Progenitor cell of endocrine pancreas (in vitro differentiated cells): Measurements from ENCODE around the gene RECK. TPM values are rescaled to one million over a fixed set of nuclear protein-coding genes. Genes with fewer than 3 reads are reported as not detected.

ENCODE experiments used
- DNase-seq: peaks from one replicate; pipeline ENCODE4 v3.0.0; 2021; ENCODE audit warnings: low spot score; ENCODE audit not compliant: unreplicated experiment
- H3K27ac Mint-ChIP-seq: 2 replicates; pipeline ENCODE4 v1.8.0; 2021; ENCODE audit warnings: mild to moderate bottlenecking, moderate library complexity, mixed read lengths
- H3K27me3 Mint-ChIP-seq: 2 replicates; pipeline ENCODE4 v1.8.0; 2021; ENCODE audit warnings: mixed read lengths
- H3K36me3 Mint-ChIP-seq: 2 replicates; pipeline ENCODE4 v1.8.0; 2022; ENCODE audit warnings: mixed read lengths; ENCODE audit not compliant: insufficient read depth
- H3K4me1 Mint-ChIP-seq: 2 replicates; pipeline ENCODE4 v1.8.0; 2021; ENCODE audit warnings: low read depth, mixed read lengths
- H3K4me3 Mint-ChIP-seq: 2 replicates; pipeline ENCODE4 v1.8.0; 2021; ENCODE audit warnings: low read depth, mild to moderate bottlenecking, moderate library complexity, mixed read lengths
- H3K9me3 Mint-ChIP-seq: 2 replicates; pipeline ENCODE4 v1.8.0; 2021; ENCODE audit warnings: low read depth, mixed read lengths
- CTCF ChIP-seq: fragments of 200-600 bp; sonication (generic); IDR thresholded peaks from one replicate; pipeline ENCODE4 v1.5.0; 2021; ENCODE audit warnings: antibody characterized with exemption, mild to moderate bottlenecking; ENCODE audit not compliant: unreplicated experiment
- total RNA-seq: library from RNA; stranded (reverse); gene quantifications from 2 replicates; pipeline ENCODE4 v1.2.1, GENCODE V29; 2021

Gene RECK
- total RNA-seq, 1 donor from 2014 or later: 7.1 TPM

- H3K27ac Mint-ChIP-seq: no peak overlapping the region
- DNase-seq: no peak
- no peaks in the 10 kb centered on the region for H3K9me3 Mint-ChIP-seq
- peaks cover 15% of the 10 kb centered on the region for H3K27me3 Mint-ChIP-seq
- H3K4me3 Mint-ChIP-seq: no peak overlapping the region
- TF ChIP-seq CTCF: no peak
- no peaks in the 10 kb centered on the region for H3K36me3 Mint-ChIP-seq
- no peaks in the 10 kb centered on the region for H3K4me1 Mint-ChIP-seq
Measured at GRCh38 chr9:36029765-36030528, 6.8 kb upstream of the RECK start.

- Mint-ChIP-seq H3K36me3 (no peaks in the 10 kb centered on the region), H3K27me3 (peaks cover 15% of the 10 kb centered on the region), H3K27ac (no peak overlapping the region), H3K9me3 (no peaks in the 10 kb centered on the region), H3K4me1 (no peaks in the 10 kb centered on the region), H3K4me3 (no peak overlapping the region)
- no peak for TF ChIP-seq CTCF
- DNase-seq: no peak
Measured at GRCh38 chr9:36030871-36031270, 5.8 kb upstream of the RECK start.

GRCh38 chr9:36031774-36032555 lies 4.7 kb upstream of the RECK start:
- no peak for TF ChIP-seq CTCF
- no peaks in the 10 kb centered on the region for H3K9me3 Mint-ChIP-seq

DNA sequence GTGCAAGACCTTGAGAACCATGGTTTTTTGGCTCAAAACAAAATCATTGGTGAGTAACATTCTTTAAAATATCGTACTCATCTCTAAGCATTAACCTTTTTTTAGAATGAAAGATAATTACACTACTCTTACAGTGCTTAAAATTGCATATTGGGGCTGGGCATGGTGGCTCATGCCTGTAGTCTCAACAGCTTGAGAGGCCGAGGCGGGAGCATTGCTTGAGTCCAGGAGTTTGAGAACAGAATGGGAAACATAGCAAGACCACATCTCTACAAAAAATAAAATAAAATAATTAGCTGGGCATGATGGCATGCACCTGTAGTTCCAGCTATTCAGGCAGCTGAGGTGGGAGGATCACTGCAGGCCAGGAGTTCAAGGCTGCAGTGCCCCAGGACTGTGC lies 2.9 kb upstream of the RECK start:
- H3K27me3 Mint-ChIP-seq: peaks cover 15% of the 10 kb centered on the region
- H3K4me3 Mint-ChIP-seq: no peak overlapping the region
- H3K36me3 Mint-ChIP-seq: no peaks in the 10 kb centered on the region
- no peak for TF ChIP-seq CTCF
- DNase-seq: no peak
- H3K9me3 Mint-ChIP-seq: no peaks in the 10 kb centered on the region
- H3K4me1 Mint-ChIP-seq: peaks cover 8% of the 10 kb centered on the region
- H3K27ac Mint-ChIP-seq: no peak overlapping the region

More at GRCh38 chr9:36031774-36032555, 4.7 kb upstream of the RECK start:
- no peaks in the 10 kb centered on the region for H3K36me3 Mint-ChIP-seq
- no peak overlapping the region for H3K4me3 Mint-ChIP-seq
- peaks cover 15% of the 10 kb centered on the region for H3K27me3 Mint-ChIP-seq
- no peaks in the 10 kb centered on the region for H3K4me1 Mint-ChIP-seq
- H3K27ac Mint-ChIP-seq: no peak overlapping the region
- no peak for DNase-seq

DNA sequence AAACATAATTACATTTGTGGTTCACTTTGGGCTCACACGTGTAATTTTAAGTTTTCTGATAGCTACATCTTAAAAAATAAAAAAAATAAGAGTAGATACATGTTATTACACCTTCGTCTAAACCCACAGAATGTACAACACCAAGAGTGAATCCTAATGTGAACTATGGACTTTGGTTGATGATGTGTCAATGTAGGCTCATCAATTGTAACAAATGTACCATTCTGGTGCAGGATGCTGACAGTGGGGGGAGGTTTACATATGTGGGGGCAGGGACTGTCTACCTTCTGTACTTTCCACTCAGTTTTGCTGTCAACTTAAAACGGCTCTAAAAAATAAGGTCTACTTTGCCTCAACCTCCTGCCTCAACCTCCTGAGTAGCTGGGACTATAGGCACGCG lies 2.5 kb upstream of the RECK start:
- TF ChIP-seq CTCF: no peak
- Mint-ChIP-seq H3K9me3 (no peaks in the 10 kb centered on the region), H3K27me3 (peaks cover 15% of the 10 kb centered on the region), H3K36me3 (no peaks in the 10 kb centered on the region), H3K27ac (no peak overlapping the region), H3K4me1 (peaks cover 8% of the 10 kb centered on the region), H3K4me3 (no peak overlapping the region)
- DNase-seq: no peak
